ENCODE measurements around the gene SERP1. TPM values are rescaled to one million over a fixed set of nuclear protein-coding genes. Genes with fewer than 3 reads are reported as not detected.

Gene SERP1
- total RNA-seq, 1 donor from 2014 or later, result 120 TPM

DNA sequence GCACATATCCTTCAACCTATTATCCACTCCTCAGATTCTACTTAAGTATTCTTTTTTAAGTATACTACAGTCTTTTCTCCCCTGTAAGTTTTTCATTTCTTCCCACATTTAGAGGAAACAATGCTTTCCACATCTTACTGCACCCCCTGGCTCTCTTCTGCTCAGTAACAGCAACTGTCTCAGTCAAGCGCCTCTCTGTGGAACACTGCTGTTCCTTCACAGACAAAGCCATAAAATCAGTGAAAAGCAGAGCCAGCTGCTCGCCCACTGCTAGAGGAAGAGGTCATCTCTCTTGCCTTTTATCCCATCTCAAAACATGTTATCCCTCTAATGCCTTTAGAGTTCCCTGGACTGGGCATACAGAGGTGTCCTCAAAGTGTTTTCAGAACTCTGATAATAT is 24.8 kb downstream of the SERP1 start:
- Histone ChIP-seq H3K4me2 (no peak overlapping the region), H2AFZ (replicated peaks) (no peak overlapping the region), H3K4me1 (no peaks in the 10 kb centered on the region), H3K27ac (no peak overlapping the region), H3K4me3 (no peak overlapping the region), H3K9ac (no peak overlapping the region), H3K79me2 (ENCODE audit: low read depth) (no peaks in the 10 kb centered on the region), H3F3A (ENCODE audit: low read depth) (no peaks in the 10 kb centered on the region), H3K27me3 (no peaks in the 10 kb centered on the region), H4K20me1 (ENCODE audit: low read depth) (no peaks in the 10 kb centered on the region), H3K9me3 (ENCODE audit: low read depth) (no peaks in the 10 kb centered on the region), H3K36me3 (no peaks in the 10 kb centered on the region)
- peaks cover 6% of the 10 kb centered on the region for H3K4me1 Mint-ChIP-seq
- H3K27ac Mint-ChIP-seq, result peak overlapping the region; percentile 12
- peak; percentile 18 for DNase-seq (ENCODE audit: low spot score)
- TF ChIP-seq EZH2 (IDR thresholded peaks at IDR 0.05), result no peak
- H3K36me3 Mint-ChIP-seq, result no peaks in the 10 kb centered on the region
- H3K4me3 Mint-ChIP-seq, result no peak overlapping the region
- no peaks in the 10 kb centered on the region for H3K27me3 Mint-ChIP-seq (ENCODE audit: insufficient read depth, low read depth)
- peaks cover 5% of the 10 kb centered on the region for H3K9me3 Mint-ChIP-seq

- H3K4me1 Mint-ChIP-seq, result peaks cover 6% of the 10 kb centered on the region
- no peaks in the 10 kb centered on the region for H3K9me3 ChIP-seq (ENCODE audit: low read depth)
- H4K20me1 ChIP-seq (ENCODE audit: low read depth), result no peaks in the 10 kb centered on the region
- no peaks in the 10 kb centered on the region for H3F3A ChIP-seq (ENCODE audit: low read depth)
- no peak overlapping the region for H3K27ac ChIP-seq
- H3K27me3 ChIP-seq, result no peaks in the 10 kb centered on the region
- TF ChIP-seq CTCF (IDR thresholded peaks at IDR 0.05), result no peak
- no peak for TF ChIP-seq EZH2phosphoT487 (IDR thresholded peaks at IDR 0.05)
- TF ChIP-seq EZH2 (IDR thresholded peaks at IDR 0.05), result no peak
- DNase-seq (ENCODE audit: low spot score), result no peak
- H3K9ac ChIP-seq, result no peak overlapping the region
- H3K4me2 ChIP-seq, result no peak overlapping the region
- no peaks in the 10 kb centered on the region for H3K4me1 ChIP-seq
- H3K79me2 ChIP-seq (ENCODE audit: low read depth), result no peaks in the 10 kb centered on the region
- no peak overlapping the region for H2AFZ ChIP-seq (replicated peaks)
- no peaks in the 10 kb centered on the region for H3K27me3 Mint-ChIP-seq (ENCODE audit: insufficient read depth, low read depth)
- no peak overlapping the region for H3K4me3 ChIP-seq
- peaks cover 5% of the 10 kb centered on the region for H3K9me3 Mint-ChIP-seq
- H3K27ac Mint-ChIP-seq, result no peak overlapping the region
- H3K36me3 ChIP-seq, result no peaks in the 10 kb centered on the region
- H3K36me3 Mint-ChIP-seq, result no peaks in the 10 kb centered on the region
- no peak overlapping the region for H3K4me3 Mint-ChIP-seq
These were observed 25.9 kb downstream of the SERP1 start for GRCh38 chr3:150520408-150520807.

DNA sequence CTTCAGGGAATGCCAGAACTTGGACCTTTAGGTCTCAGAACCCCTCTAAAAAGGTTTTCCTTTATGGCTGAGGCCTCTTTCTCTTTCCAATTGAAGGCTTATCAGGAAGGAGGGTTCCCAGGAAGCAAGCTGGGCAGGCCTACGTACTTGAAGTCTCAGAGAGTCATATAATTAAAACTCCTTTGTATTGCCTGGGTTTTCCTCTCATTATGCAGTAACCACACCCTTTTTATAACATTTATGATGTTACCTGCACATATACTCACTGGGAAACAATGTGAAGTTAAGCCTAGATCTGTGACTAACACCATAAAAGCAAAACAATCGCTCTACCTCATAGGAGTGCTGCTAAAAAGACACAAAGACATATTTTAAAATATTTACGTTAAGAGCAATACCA is 27.3 kb downstream of the SERP1 start:
- Histone ChIP-seq H3K27me3 (no peaks in the 10 kb centered on the region), H3K9ac (no peak overlapping the region), H3K4me2 (no peak overlapping the region), H3F3A (ENCODE audit: low read depth) (no peaks in the 10 kb centered on the region), H3K36me3 (no peaks in the 10 kb centered on the region), H3K4me1 (no peaks in the 10 kb centered on the region), H2AFZ (replicated peaks) (no peak overlapping the region), H3K9me3 (ENCODE audit: low read depth) (no peaks in the 10 kb centered on the region), H3K4me3 (no peak overlapping the region), H3K79me2 (ENCODE audit: low read depth) (no peaks in the 10 kb centered on the region), H3K27ac (no peak overlapping the region), H4K20me1 (ENCODE audit: low read depth) (no peaks in the 10 kb centered on the region)
- Mint-ChIP-seq H3K9me3 (peaks cover 5% of the 10 kb centered on the region), H3K27me3 (ENCODE audit: insufficient read depth, low read depth) (no peaks in the 10 kb centered on the region), H3K36me3 (no peaks in the 10 kb centered on the region), H3K4me3 (no peak overlapping the region), H3K27ac (no peak overlapping the region), H3K4me1 (peaks cover 6% of the 10 kb centered on the region)
- TF ChIP-seq EZH2phosphoT487 (IDR thresholded peaks at IDR 0.05) (no peak), EZH2 (IDR thresholded peaks at IDR 0.05) (no peak), CTCF (IDR thresholded peaks at IDR 0.05) (no peak)
- DNase-seq (ENCODE audit: low spot score), result no peak

DNA sequence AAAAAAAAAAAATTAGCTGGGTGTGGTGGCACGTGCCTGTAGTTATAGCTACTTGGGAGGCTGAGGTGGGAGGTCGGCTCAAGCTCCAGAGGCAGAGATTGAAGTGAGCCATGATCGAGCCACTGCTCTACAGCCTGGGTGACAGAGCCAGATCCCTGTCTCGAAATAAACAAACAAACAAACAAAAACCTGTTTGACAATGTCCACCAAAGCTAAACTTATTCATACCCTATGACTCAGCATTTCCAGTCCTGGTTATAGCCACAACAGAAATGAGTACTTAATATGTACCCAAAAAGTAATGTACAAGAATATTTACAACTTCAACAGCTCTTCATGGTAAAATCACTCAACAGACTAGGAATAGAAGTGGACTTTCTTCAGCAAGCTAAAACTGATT is 31.1 kb downstream of the SERP1 start:
- Histone ChIP-seq H2AFZ (replicated peaks) (no peak overlapping the region), H3K4me1 (peaks cover 9% of the 10 kb centered on the region), H3K79me2 (ENCODE audit: low read depth) (no peaks in the 10 kb centered on the region), H3K9me3 (ENCODE audit: low read depth) (no peaks in the 10 kb centered on the region), H3K36me3 (no peaks in the 10 kb centered on the region), H3K9ac (no peak overlapping the region), H3F3A (ENCODE audit: low read depth) (no peaks in the 10 kb centered on the region), H3K4me3 (no peak overlapping the region), H4K20me1 (ENCODE audit: low read depth) (no peaks in the 10 kb centered on the region), H3K27me3 (no peaks in the 10 kb centered on the region), H3K4me2 (no peak overlapping the region), H3K27ac (no peak overlapping the region)
- Mint-ChIP-seq H3K27ac (no peak overlapping the region), H3K4me1 (no peaks in the 10 kb centered on the region), H3K4me3 (no peak overlapping the region), H3K27me3 (ENCODE audit: insufficient read depth, low read depth) (no peaks in the 10 kb centered on the region), H3K9me3 (peaks cover 5% of the 10 kb centered on the region), H3K36me3 (no peaks in the 10 kb centered on the region)
- no peak for DNase-seq (ENCODE audit: low spot score)
- no peak for TF ChIP-seq CTCF (IDR thresholded peaks at IDR 0.05)
- no peak for TF ChIP-seq EZH2phosphoT487 (IDR thresholded peaks at IDR 0.05)
- no peak for TF ChIP-seq EZH2 (IDR thresholded peaks at IDR 0.05)
